ENCODE data around the gene ZNF740. TPM values are rescaled to one million over a fixed set of nuclear protein-coding genes. Genes with fewer than 3 reads are reported as not detected.
A peak's percentile ranks its signal among the peaks of the same experiment; 100 is the strongest.

The ZNF740 gene
- total RNA-seq, 1 donor from 2014 or later: 16.6 TPM

GRCh38 chr12:53226815-53227214 is 46.3 kb downstream of the ZNF740 start:
- FAIRE-seq (no peak), DNase-seq (ENCODE audit: low read depth) (no peak)
- H3K27me3 ChIP-seq (ENCODE audit: control insufficient read depth, insufficient read depth, low read length): no peaks in the 10 kb centered on the region
- H3K4me3 ChIP-seq (ENCODE audit: low read depth, low read length): no peak overlapping the region
- TF ChIP-seq CTCF (IDR thresholded peaks at IDR 0.05; ENCODE audit: insufficient read depth, low read length, severe bottlenecking): no peak
- peaks cover 24% of the 10 kb centered on the region for H3K36me3 ChIP-seq (ENCODE audit: control insufficient read depth, insufficient read depth, low read length)

GRCh38 chr12:53227341-53227740 is 46.8 kb downstream of the ZNF740 start:
- no peak for TF ChIP-seq CTCF (IDR thresholded peaks at IDR 0.05; ENCODE audit: insufficient read depth, low read length, severe bottlenecking)
- Histone ChIP-seq H3K4me3 (ENCODE audit: low read depth, low read length) (no peak overlapping the region), H3K36me3 (ENCODE audit: control insufficient read depth, insufficient read depth, low read length) (peaks cover 24% of the 10 kb centered on the region), H3K27me3 (ENCODE audit: control insufficient read depth, insufficient read depth, low read length) (no peaks in the 10 kb centered on the region)
- no peak for FAIRE-seq
- no peak for DNase-seq (ENCODE audit: low read depth)

GRCh38 chr12:53227836-53228235 is 47.3 kb downstream of the ZNF740 start:
- H3K36me3 ChIP-seq (ENCODE audit: control insufficient read depth, insufficient read depth, low read length): peaks cover 24% of the 10 kb centered on the region
- no peak overlapping the region for H3K4me3 ChIP-seq (ENCODE audit: low read depth, low read length)
- FAIRE-seq: no peak
- DNase-seq (ENCODE audit: low read depth): no peak
- no peak for TF ChIP-seq CTCF (IDR thresholded peaks at IDR 0.05; ENCODE audit: insufficient read depth, low read length, severe bottlenecking)
- H3K27me3 ChIP-seq (ENCODE audit: control insufficient read depth, insufficient read depth, low read length): no peaks in the 10 kb centered on the region

GRCh38 chr12:53229454-53229853 is 48.9 kb downstream of the ZNF740 start:
- no peak for TF ChIP-seq CTCF (IDR thresholded peaks at IDR 0.05; ENCODE audit: insufficient read depth, low read length, severe bottlenecking)
- Histone ChIP-seq H3K27me3 (ENCODE audit: control insufficient read depth, insufficient read depth, low read length) (no peaks in the 10 kb centered on the region), H3K4me3 (ENCODE audit: low read depth, low read length) (peak overlapping the region; percentile 93), H3K36me3 (ENCODE audit: control insufficient read depth, insufficient read depth, low read length) (peaks cover 22% of the 10 kb centered on the region)
- DNase-seq (ENCODE audit: low read depth) (no peak), FAIRE-seq (no peak)

- Histone ChIP-seq H3K27me3 (ENCODE audit: control insufficient read depth, insufficient read depth, low read length) (no peaks in the 10 kb centered on the region), H3K4me3 (ENCODE audit: low read depth, low read length) (peak overlapping the region; percentile 93), H3K36me3 (ENCODE audit: control insufficient read depth, insufficient read depth, low read length) (peaks cover 18% of the 10 kb centered on the region)
- TF ChIP-seq CTCF (IDR thresholded peaks at IDR 0.05; ENCODE audit: insufficient read depth, low read length, severe bottlenecking): no peak
- DNase-seq (ENCODE audit: low read depth) (peak; percentile 73), FAIRE-seq (no peak)
Observed at GRCh38 chr12:53230108-53230845, 49.8 kb downstream of the ZNF740 start.

GRCh38 chr12:53231671-53231920 is 51.1 kb downstream of the ZNF740 start:
- Histone ChIP-seq H3K27me3 (ENCODE audit: control insufficient read depth, insufficient read depth, low read length) (no peaks in the 10 kb centered on the region), H3K36me3 (ENCODE audit: control insufficient read depth, insufficient read depth, low read length) (peaks cover 17% of the 10 kb centered on the region), H3K4me3 (ENCODE audit: low read depth, low read length) (peak overlapping the region; percentile 93)
- TF ChIP-seq CTCF (IDR thresholded peaks at IDR 0.05; ENCODE audit: insufficient read depth, low read length, severe bottlenecking): no peak
- no peak for FAIRE-seq
- DNase-seq (ENCODE audit: low read depth): no peak

All from bronchial epithelial cell (primary cell).